ENCODE results near the gene NCAPH2.

DNA sequence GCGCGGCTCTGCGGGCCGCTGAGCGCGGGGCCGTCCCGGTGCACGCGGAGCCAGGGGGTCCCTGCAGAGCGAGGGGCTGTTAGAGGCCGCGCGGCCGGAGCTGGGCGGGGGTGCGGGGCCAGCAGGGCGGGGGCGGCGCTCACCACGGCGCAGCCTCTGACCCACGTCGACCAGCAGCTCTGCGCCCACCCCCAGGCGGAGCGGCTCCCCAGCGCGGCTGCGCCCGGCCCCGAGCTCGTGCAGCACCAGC, 17.8 kb downstream of the NCAPH2 start:
- TF ChIP-seq CTCF (IDR thresholded peaks at IDR 0.05) (no peak), POLR2AphosphoS5 (IDR thresholded peaks at IDR 0.05) (no peak), POLR2A (IDR thresholded peaks at IDR 0.05) (no peak)

All from gastroesophageal sphincter (tissue), 3 donors.